B cell (primary cell): ENCODE results near the gene SMG7. TPM values are rescaled to one million over a fixed set of nuclear protein-coding genes. Genes with fewer than 3 reads are reported as not detected.

Experiments used
- ATAC-seq: fragments of 200-7000 bp; cut with Tn5 transposase; one replicate; pipeline ENCODE4 v1.10.0; 2021; ENCODE audit warnings: low read depth, mild to moderate bottlenecking, moderate number of reproducible peaks, moderate library complexity
- CTCF ChIA-PET: fragments of 350-600 bp; sonication (Branson Sonifier 250); formaldehyde crosslinking; loops from one replicate; lab custom pipeline; 2021; ENCODE audit warnings: antibody characterized with exemption, inconsistent platforms; lab: Charles Lee
- POLR2A ChIA-PET: fragments of 350-600 bp; sonication (Branson Sonifier 250); formaldehyde crosslinking; loops from one replicate; lab custom pipeline; 2021; ENCODE audit warnings: antibody characterized with exemption; lab: Charles Lee
- DNase-seq: peaks from one replicate; pipeline ENCODE4 v3.0.0; 2013
- H2AFZ ChIP-seq: 2 replicates; pipeline ENCODE4 v1.6.1; 2012; ENCODE audit warnings: mild to moderate bottlenecking, low read depth, low read length; ENCODE audit not compliant: insufficient read depth, poor library complexity, severe bottlenecking
- H3K27ac ChIP-seq, 2 donors: 1 replicate in 1 of 2; 2 replicates in 1 of 2; pipeline ENCODE4 v1.5.1; 2012 to 2013; ENCODE audit warnings: low read length in 2 of 2, mild to moderate bottlenecking in 2 of 2, moderate library complexity in 1 of 2
- H3K27me3 ChIP-seq, 4 experiments: fragments of 200-600 bp in 1 of 4; sonication (generic) in 1 of 4; replicated peaks in 1 of 4; 1 replicate in 2 of 4; 2 replicates in 2 of 4; pipeline versions ENCODE4 v1.6.1 to v1.7.0; 2013 to 2016; ENCODE audit warnings: low read length in 3 of 4, mild to moderate bottlenecking in 2 of 4, mixed read lengths in 1 of 4, moderate library complexity in 1 of 4; ENCODE audit not compliant: insufficient read depth in 4 of 4, control insufficient read depth in 3 of 4; ENCODE audit errors: control extremely low read depth in 1 of 4
- H3K36me3 ChIP-seq, 2 experiments: replicated peaks in 1 of 2; 1 replicate in 1 of 2; 2 replicates in 1 of 2; pipeline versions ENCODE4 v1.6.1 to v1.7.1; 2013; ENCODE audit warnings: low read length in 1 of 2; ENCODE audit not compliant: insufficient read depth in 2 of 2, control insufficient read depth in 1 of 2; ENCODE audit errors: control extremely low read depth in 1 of 2, extremely low read depth in 1 of 2
- H3K4me1 ChIP-seq, 2 donors: fragments of 200-600 bp in 1 of 2; sonication (generic) in 1 of 2; 1 replicate in 1 of 2; 2 replicates in 1 of 2; pipeline versions ENCODE4 v1.5.1 to v1.6.1; 2013 to 2017; ENCODE audit warnings: low read length in 2 of 2; ENCODE audit not compliant: control insufficient read depth in 2 of 2, insufficient read depth in 2 of 2
- H3K4me2 ChIP-seq: replicated peaks from 2 replicates; pipeline ENCODE3; 2012; ENCODE audit warnings: mild to moderate bottlenecking, low read depth, low read length; ENCODE audit not compliant: poor library complexity, severe bottlenecking
- H3K4me3 ChIP-seq, 5 experiments: fragments of 200-600 bp in 1 of 5; sonication (generic) in 1 of 5; 1 replicate in 3 of 5; 2 replicates in 2 of 5; pipeline versions ENCODE4 v1.5.1 to v1.7.0; 2011 to 2016; ENCODE audit warnings: low read length in 4 of 5, mild to moderate bottlenecking in 4 of 5, low read depth in 2 of 5, control low read depth in 1 of 5, moderate library complexity in 1 of 5; ENCODE audit not compliant: insufficient read depth in 1 of 5; ENCODE audit errors: control extremely low read depth in 1 of 5, extremely low read depth in 1 of 5
- H3K79me2 ChIP-seq: fragments of 200-600 bp; sonication (generic); one replicate; pipeline ENCODE4 v1.6.0; 2016; ENCODE audit warnings: low read length; ENCODE audit not compliant: control insufficient read depth, insufficient read depth
- H3K9ac ChIP-seq: fragments of 200-600 bp; sonication (generic); 2 replicates; pipeline ENCODE4 v1.6.1; 2017; ENCODE audit warnings: mild to moderate bottlenecking, low read length, moderate library complexity
- H3K9me3 ChIP-seq, 3 donors: one replicate each; pipeline versions ENCODE4 v1.6.1 to v1.7.1; 2013; ENCODE audit warnings: low read length in 2 of 3; ENCODE audit not compliant: control insufficient read depth in 2 of 3, insufficient read depth in 1 of 3; ENCODE audit errors: control extremely low read depth in 1 of 3
- H4K20me1 ChIP-seq: 2 replicates; pipeline ENCODE4 v1.6.0; 2012; ENCODE audit warnings: mild to moderate bottlenecking, low read length; ENCODE audit not compliant: insufficient read depth, control insufficient read depth, poor library complexity, severe bottlenecking
- H3K27ac Mint-ChIP-seq: one replicate; pipeline ENCODE4 v1.8.0; 2021; ENCODE audit warnings: mixed read lengths
- H3K27me3 Mint-ChIP-seq: one replicate; pipeline ENCODE4 v1.8.0; 2021; ENCODE audit warnings: mixed read lengths
- H3K4me1 Mint-ChIP-seq: one replicate; pipeline ENCODE4 v1.8.0; 2021; ENCODE audit warnings: mixed read lengths
- H3K4me3 Mint-ChIP-seq: one replicate; pipeline ENCODE4 v1.8.0; 2021; ENCODE audit warnings: mixed read lengths
- H3K9me3 Mint-ChIP-seq: one replicate; pipeline ENCODE4 v1.8.0; 2022; ENCODE audit warnings: mixed read lengths; ENCODE audit not compliant: insufficient read depth
- EZH2 ChIP-seq: IDR thresholded peaks from 2 replicates; pipeline ENCODE4 v1.6.1; 2012; ENCODE audit warnings: borderline replicate concordance, low read depth, mild to moderate bottlenecking, moderate library complexity, low read length; ENCODE audit not compliant: insufficient read depth, poor library complexity, severe bottlenecking
- whole genome bisulfite sequencing: methylation state at CpG from one replicate; pipeline ENCODE4 v1.1.5; 2013; ENCODE audit warnings: missing lambda C conversion rate; ENCODE audit not compliant: insufficient coverage; 5-methylcytosine and 5-hydroxymethylcytosine counted together
- intact Hi-C: fragments of 100-400 bp; cut with micrococcal nuclease; formaldehyde crosslinking; loops from one replicate; pipeline ENCODE4 v1.10.0; 2022
- polyA plus RNA-seq: library from polyadenylated mRNA; depleted of rRNA; stranded (reverse); fragments of >200 nt; gene quantifications from 2 replicates; pipeline ENCODE4 v1.2.3, GENCODE V29; 2012
- total RNA-seq, 2 donors: library from RNA; stranded (reverse); fragments of 120-200 nt in 1 of 2; gene quantifications; 1 replicate in 1 of 2; 2 replicates in 1 of 2; pipeline versions ENCODE4 v1.2.3 to v1.2.4, GENCODE V29; 2013 to 2022
- TF ChIP-seq, protein P1 (sequence below): fragments of 200-600 bp; IDR thresholded peaks from one replicate; pipeline ENCODE4 v1.8.0; 2022; ENCODE audit warnings: antibody characterized with exemption, mild to moderate bottlenecking

The SMG7 gene
- total and polyA plus RNA-seq, 2 donors (not counting 1 experiment from before 2014, with no cell fraction given) = 20.8 to 73.3 TPM

DNA sequence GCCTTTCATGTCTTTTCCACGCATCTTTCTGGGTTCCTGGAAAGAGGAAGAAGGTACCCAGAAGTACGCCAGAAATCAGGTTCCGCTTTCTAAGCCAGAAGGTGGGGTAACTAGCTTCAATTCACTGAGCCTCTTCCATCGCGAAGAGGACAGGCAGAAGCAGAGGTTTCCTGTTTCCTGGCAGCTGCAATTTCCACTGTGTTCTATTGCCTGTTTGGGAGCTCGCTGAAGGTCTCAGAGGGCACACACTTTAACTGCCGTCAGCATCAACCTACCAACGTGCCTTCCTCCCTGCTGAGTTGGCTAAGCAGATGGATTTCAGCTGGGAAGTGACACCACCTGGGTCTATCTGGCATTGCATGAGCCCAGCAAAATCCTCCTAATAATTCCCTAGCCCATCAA lies 108.0 kb downstream of the SMG7 start:
- ChIA-PET POLR2A (interaction anchor here (1.1 to 2.4 kb wide), 2 partner anchors 10 to 108 kb away, joined by 6 to 12 read pairs; partner anchors contain the start of genes NCF2 and SMG7), CTCF (interaction anchor here (0.6 to 3.3 kb wide), 15 partner anchors 9 to 740 kb away, joined by 3 to 26 read pairs (median 4); partner anchors contain the start of gene NCF2)
- DNase-seq (peak; percentile 85), ATAC-seq (peak; percentile 89)
- Mint-ChIP-seq H3K4me3 (peak overlapping the region; percentile 83), H3K9me3 (no peaks in the 10 kb centered on the region), H3K27me3 (no peaks in the 10 kb centered on the region), H3K27ac (peak overlapping the region; percentile 97), H3K4me1 (peaks cover 23% of the 10 kb centered on the region)
- TF ChIP-seq, protein P1, sequence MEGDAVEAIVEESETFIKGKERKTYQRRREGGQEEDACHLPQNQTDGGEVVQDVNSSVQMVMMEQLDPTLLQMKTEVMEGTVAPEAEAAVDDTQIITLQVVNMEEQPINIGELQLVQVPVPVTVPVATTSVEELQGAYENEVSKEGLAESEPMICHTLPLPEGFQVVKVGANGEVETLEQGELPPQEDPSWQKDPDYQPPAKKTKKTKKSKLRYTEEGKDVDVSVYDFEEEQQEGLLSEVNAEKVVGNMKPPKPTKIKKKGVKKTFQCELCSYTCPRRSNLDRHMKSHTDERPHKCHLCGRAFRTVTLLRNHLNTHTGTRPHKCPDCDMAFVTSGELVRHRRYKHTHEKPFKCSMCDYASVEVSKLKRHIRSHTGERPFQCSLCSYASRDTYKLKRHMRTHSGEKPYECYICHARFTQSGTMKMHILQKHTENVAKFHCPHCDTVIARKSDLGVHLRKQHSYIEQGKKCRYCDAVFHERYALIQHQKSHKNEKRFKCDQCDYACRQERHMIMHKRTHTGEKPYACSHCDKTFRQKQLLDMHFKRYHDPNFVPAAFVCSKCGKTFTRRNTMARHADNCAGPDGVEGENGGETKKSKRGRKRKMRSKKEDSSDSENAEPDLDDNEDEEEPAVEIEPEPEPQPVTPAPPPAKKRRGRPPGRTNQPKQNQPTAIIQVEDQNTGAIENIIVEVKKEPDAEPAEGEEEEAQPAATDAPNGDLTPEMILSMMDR = no peak
- TF ChIP-seq EZH2 = no peak
- H3K4me3 ChIP-seq = peak overlapping the region in 3 of 5 experiments; percentile 5 to 34 (median 10)
- H3K79me2 ChIP-seq = peaks cover 7% of the 10 kb centered on the region
- 2% methylated on average over 8 of the region's 8 CpGs for WGBS
- H3K9ac ChIP-seq = no peak overlapping the region
- H2AFZ ChIP-seq = no peak overlapping the region
- H3K9me3 ChIP-seq = no peaks in the 10 kb centered on the region
- peak overlapping the region; percentile 66 to 69 for H3K27ac ChIP-seq
- intact Hi-C loops = loop anchor here (1.0 to 2.0 kb wide), 3 partner anchors 10 to 109 kb away; partner anchors contain the start of gene NCF2
- peaks cover 26 to 32% of the 10 kb centered on the region in 2 donors for H3K4me1 ChIP-seq
- no peaks in the 10 kb centered on the region for H3K27me3 ChIP-seq
- peaks cover 0 to 5% of the 10 kb centered on the region in 2 experiments for H3K36me3 ChIP-seq
- H3K4me2 ChIP-seq = peak overlapping the region; percentile 61
- H4K20me1 ChIP-seq = no peaks in the 10 kb centered on the region

DNA sequence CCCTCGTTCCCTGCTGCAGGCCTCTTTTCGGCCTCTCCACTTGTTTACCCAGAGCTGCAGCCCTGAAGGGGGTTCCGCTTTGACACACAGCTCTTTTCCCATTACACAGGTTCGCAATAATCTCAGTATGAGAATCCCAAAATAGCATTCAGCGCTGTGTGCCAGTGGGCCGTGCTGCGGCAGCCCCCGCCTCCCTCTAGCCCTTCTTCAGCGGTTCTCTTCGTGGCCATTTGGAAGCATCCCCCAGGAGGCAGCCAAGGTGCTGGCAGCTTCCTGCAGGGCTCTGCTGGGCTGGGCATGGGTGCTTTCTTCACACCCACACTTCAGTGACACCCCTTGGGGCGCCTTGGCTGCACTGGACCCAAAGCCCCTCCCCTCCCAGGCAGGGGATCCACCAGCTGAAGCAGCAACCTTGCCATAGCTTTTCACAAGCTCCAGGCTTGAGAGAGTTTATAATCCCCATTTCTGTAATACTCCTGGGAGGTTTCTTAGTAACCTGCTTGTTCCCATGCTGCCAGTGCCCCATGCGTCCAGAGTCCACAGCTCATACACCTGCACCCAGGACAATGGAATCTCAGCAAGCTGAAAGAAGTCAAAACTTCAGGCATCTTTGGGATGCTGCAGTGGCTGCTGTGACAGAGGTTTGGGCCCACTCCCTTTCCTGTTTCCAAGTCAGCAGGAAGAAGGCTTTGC lies 109.9 kb downstream of the SMG7 start:
- ChIA-PET CTCF (no interaction called here), POLR2A (no interaction called here)
- DNase-seq (no peak), ATAC-seq (no peak)
- no peak overlapping the region for H2AFZ ChIP-seq
- peaks cover 23% of the 10 kb centered on the region for H3K4me1 Mint-ChIP-seq
- 80% methylated on average over 12 of the region's 12 CpGs for WGBS
- no peaks in the 10 kb centered on the region for H3K27me3 Mint-ChIP-seq
- intact Hi-C loops = no loop called here
- H3K9me3 ChIP-seq = no peaks in the 10 kb centered on the region
- H3K27ac ChIP-seq = no peak overlapping the region
- no peak overlapping the region for H3K9ac ChIP-seq
- H3K27ac Mint-ChIP-seq = peak overlapping the region; percentile 32
- no peak overlapping the region for H3K4me3 Mint-ChIP-seq
- H3K36me3 ChIP-seq = peaks cover 0 to 8% of the 10 kb centered on the region in 2 experiments
- no peaks in the 10 kb centered on the region for H3K9me3 Mint-ChIP-seq
- no peaks in the 10 kb centered on the region for H4K20me1 ChIP-seq
- no peaks in the 10 kb centered on the region for H3K27me3 ChIP-seq
- H3K4me1 ChIP-seq = peaks cover 26 to 32% of the 10 kb centered on the region in 2 donors
- H3K4me2 ChIP-seq = no peak overlapping the region
- TF ChIP-seq EZH2 = no peak
- TF ChIP-seq, protein P1 = no peak
- H3K79me2 ChIP-seq = peaks cover 12% of the 10 kb centered on the region
- H3K4me3 ChIP-seq = no peak overlapping the region
